ENCODE measurements around the gene CORO2A. TPM values are rescaled to one million over a fixed set of nuclear protein-coding genes. Genes with fewer than 3 reads are reported as not detected.
A peak's percentile ranks its signal among the peaks of the same experiment; 100 is the strongest.

Gene CORO2A
- total and polyA plus RNA-seq, 7 donors, result 0.09 to 0.30 (median 0.12) TPM

DNA sequence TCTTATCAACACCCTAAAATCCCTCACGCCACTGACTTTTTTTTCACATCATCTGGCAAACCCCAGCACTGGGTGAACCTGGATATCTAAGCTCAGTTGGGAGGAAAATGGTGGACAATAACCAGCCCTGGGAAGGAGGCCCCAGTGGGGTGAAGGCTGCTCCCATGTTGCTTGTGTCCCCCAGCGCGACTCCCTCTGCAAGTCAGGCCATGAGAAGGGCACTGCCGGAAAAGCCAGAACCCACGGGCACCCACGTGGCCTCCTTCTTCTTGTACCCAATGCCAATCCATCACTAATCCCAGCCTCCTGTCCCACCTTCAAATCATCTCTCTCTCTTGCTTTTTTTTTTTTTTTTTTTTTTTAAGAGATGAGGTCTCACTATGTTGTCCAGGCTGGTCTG, 11.4 kb downstream of the CORO2A start:
- TF ChIP-seq, protein P1, sequence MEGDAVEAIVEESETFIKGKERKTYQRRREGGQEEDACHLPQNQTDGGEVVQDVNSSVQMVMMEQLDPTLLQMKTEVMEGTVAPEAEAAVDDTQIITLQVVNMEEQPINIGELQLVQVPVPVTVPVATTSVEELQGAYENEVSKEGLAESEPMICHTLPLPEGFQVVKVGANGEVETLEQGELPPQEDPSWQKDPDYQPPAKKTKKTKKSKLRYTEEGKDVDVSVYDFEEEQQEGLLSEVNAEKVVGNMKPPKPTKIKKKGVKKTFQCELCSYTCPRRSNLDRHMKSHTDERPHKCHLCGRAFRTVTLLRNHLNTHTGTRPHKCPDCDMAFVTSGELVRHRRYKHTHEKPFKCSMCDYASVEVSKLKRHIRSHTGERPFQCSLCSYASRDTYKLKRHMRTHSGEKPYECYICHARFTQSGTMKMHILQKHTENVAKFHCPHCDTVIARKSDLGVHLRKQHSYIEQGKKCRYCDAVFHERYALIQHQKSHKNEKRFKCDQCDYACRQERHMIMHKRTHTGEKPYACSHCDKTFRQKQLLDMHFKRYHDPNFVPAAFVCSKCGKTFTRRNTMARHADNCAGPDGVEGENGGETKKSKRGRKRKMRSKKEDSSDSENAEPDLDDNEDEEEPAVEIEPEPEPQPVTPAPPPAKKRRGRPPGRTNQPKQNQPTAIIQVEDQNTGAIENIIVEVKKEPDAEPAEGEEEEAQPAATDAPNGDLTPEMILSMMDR (IDR thresholded peaks at IDR 0.05), result no peak
- WGBS, 3 donors, result 90 to 91% (median 90%) methylated on average over 6 of the region's 6 CpGs
- DNase-seq (peak in 1 of 2 donors; percentile 3), ATAC-seq (no peak)
- no peaks in the 10 kb centered on the region for H3K9me3 ChIP-seq
- no peaks in the 10 kb centered on the region for H3K4me1 ChIP-seq
- no peaks in the 10 kb centered on the region for H3K27me3 ChIP-seq (ENCODE audit: insufficient read depth in 3 of 3, low read length in 2 of 3)
- H3K27ac ChIP-seq, result no peak overlapping the region
- H3K36me3 ChIP-seq (ENCODE audit: insufficient read depth in 1 of 2, low read depth in 1 of 2), result no peaks in the 10 kb centered on the region
- intact Hi-C loops (cut with DNase I), result no loop called here
- H3K4me3 ChIP-seq, result no peak overlapping the region

DNA sequence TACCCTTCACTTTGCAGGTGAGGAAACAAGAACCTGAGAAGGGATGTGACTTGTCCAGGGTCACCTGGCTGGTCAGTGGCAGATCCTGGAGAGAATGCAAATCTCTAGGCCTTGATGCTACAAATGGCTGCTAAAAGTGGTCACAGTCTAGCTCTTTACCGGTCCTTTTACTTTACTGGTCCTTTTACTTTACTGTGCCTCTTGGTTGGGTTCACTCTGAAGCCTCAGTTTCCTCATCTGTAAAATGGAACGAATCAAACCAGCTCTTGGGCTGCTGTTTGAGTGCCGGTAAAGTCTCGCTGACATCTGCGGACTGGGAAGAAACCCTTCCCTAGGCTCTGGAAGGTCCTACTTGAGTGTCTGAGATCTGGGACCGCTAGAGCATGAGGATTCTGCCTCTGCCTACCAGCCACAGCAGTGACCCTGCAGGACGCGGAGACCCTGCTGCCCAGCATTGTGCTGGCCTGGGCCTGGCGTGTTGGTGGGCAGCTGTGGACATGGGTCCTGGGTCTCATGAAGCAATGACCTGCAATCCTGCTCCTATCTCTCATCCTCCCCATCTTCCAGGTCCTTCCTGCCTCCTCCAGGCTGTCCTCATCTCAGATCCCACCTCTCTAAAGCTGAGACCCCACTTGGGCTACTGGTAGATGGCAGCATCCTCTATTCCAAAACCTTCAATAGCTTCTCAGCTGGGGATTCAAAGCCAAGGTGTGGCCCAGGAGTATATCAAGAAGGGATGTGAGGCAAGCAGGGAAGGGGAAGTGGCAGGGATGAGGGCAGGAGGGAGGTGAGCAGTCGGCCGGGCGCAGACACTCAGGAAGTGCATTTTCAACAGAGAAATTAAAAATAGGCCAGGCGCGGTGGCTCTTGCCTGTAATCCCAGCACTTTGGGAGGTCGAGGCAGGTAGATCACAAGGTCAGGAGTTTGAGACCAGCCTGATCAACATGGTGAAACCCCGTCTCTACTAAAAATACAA, 13.3 kb downstream of the CORO2A start:
- Histone ChIP-seq H3K27me3 (ENCODE audit: insufficient read depth in 3 of 3, low read length in 2 of 3) (peaks cover 0 to 4% (median 4%) of the 10 kb centered on the region in 3 donors), H3K9me3 (no peaks in the 10 kb centered on the region), H3K27ac (no peak overlapping the region), H3K36me3 (ENCODE audit: insufficient read depth in 1 of 2, low read depth in 1 of 2) (no peaks in the 10 kb centered on the region), H3K4me1 (no peaks in the 10 kb centered on the region), H3K4me3 (no peak overlapping the region)
- ATAC-seq (no peak), DNase-seq (no peak)
- TF ChIP-seq, protein P1 (IDR thresholded peaks at IDR 0.05), result no peak
- intact Hi-C loops (cut with DNase I), result no loop called here
- 81 to 86% (median 83%) methylated on average over 16 of the region's 16 CpGs for WGBS, 3 donors

DNA sequence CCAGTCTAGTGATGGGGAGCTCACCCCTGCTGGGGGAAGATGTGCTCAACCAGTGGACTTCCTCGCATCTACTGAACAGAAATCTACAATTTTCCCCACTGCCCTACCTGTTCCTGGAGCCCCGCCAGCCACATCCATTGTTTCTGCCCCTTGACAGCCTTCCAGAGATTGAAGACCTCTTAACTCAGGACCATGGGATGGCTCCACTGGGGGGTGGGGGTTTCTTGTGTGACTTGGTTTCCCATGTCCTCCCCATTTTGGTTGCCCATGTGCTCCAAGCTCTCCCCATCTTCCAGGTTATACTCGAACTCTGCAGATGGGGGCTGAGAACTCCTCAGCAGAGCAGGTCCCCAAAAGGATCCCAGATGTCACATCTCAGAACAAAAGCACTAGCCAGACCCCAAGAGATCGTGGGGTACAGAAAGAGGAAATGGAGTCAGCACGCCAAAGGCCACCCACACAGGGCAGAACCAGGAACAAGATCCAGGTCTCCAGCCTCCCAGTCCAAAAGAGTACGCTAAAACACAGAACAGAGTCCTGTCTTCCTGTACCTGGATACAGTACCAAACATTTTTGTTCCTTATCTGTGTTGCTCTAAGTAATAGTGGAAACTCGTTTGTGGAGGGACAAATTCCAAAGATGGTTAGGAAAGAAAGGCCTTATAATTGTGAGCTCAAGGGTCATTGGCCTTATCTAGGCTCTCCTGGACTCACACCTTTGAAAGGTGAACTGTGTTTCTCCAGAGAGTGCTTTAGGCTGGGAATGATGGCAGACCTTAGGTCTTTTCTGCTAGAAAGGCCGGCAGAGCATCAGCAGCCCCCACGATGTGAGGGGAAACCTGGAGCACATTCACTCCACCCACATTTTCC, 15.8 kb downstream of the CORO2A start:
- TF ChIP-seq, protein P1 (IDR thresholded peaks at IDR 0.05), result no peak
- intact Hi-C loops (cut with DNase I), result no loop called here
- 75 to 80% (median 77%) methylated on average over 9 of the region's 9 CpGs for WGBS, 3 donors

DNA sequence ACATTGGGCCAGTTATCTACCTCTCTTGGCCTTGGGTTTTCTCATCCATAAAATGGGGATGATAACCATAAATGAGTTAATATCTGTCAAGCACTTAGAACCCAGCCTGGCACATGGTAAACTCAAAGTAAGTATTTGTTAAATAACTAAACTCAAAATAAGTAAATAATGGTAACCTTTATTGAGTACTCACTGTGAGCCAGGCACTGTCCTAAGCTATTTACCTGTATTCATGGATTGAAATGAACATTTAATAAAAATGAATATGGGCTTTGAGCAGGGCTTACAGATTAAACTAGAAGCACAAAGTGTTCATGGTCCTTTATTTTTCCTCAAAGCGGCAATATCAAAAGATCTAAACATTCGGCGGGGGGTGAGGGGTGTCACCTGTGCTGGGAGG, 16.7 kb downstream of the CORO2A start:
- WGBS, 3 donors, result 90 to 97% (median 94%) methylated on average over 3 of the region's 3 CpGs

More for the DNA sequence above, 15.8 kb downstream of the CORO2A start:
- H3K9me3 ChIP-seq, result no peaks in the 10 kb centered on the region
- H3K4me1 ChIP-seq, result no peaks in the 10 kb centered on the region
- ATAC-seq (no peak), DNase-seq (no peak)
- no peaks in the 10 kb centered on the region for H3K36me3 ChIP-seq (ENCODE audit: insufficient read depth in 1 of 2, low read depth in 1 of 2)
- no peak overlapping the region for H3K4me3 ChIP-seq
- peaks cover 0 to 4% (median 4%) of the 10 kb centered on the region in 3 donors for H3K27me3 ChIP-seq (ENCODE audit: insufficient read depth in 3 of 3, low read length in 2 of 3)
- no peak overlapping the region for H3K27ac ChIP-seq

More for the DNA sequence above, 16.7 kb downstream of the CORO2A start:
- ATAC-seq, result no peak
- no peak for DNase-seq
- no peaks in the 10 kb centered on the region for H3K9me3 ChIP-seq
- intact Hi-C loops (cut with DNase I), result no loop called here
- no peak overlapping the region for H3K4me3 ChIP-seq
- H3K36me3 ChIP-seq (ENCODE audit: insufficient read depth in 1 of 2, low read depth in 1 of 2), result no peaks in the 10 kb centered on the region
- no peaks in the 10 kb centered on the region for H3K4me1 ChIP-seq
- H3K27ac ChIP-seq, result no peak overlapping the region
- peaks cover 0 to 6% (median 4%) of the 10 kb centered on the region in 3 donors for H3K27me3 ChIP-seq (ENCODE audit: insufficient read depth in 3 of 3, low read length in 2 of 3)
- TF ChIP-seq, protein P1 (IDR thresholded peaks at IDR 0.05), result no peak
